K562 (cell line): Measurements from ENCODE around the gene INVS. TPM values are rescaled to one million over a fixed set of nuclear protein-coding genes. Genes with fewer than 3 reads are reported as not detected.
A peak's percentile ranks its signal among the peaks of the same experiment; 100 is the strongest.

Experiments
- ATAC-seq: fragments of 200-7000 bp; cut with Tn5 transposase; 3 replicates; pipeline ENCODE4 v1.9.1; 2020; ENCODE audit warnings: moderate library complexity
- BruUV-seq: library from RNA; stranded (reverse); fragments of 400-500 nt; replicated peaks from 2 replicates; lab custom pipeline; 2021; lab: Mats Ljungman, UMichigan
- CTCF ChIA-PET: fragments of 300-600 bp; formaldehyde crosslinking; extraction: SDS; loops from one replicate; lab custom pipeline; 2021; ENCODE audit warnings: low intra/inter-chr PET ratio; lab: Yijun Ruan, JAX
- POLR2A ChIA-PET: fragments of 300-600, 350-650 bp; sonication (Branson Sonifier 250); formaldehyde crosslinking; extraction: SDS; loops from one replicate; lab custom pipeline; 2021; ENCODE audit warnings: antibody characterized with exemption, inconsistent platforms; lab: Yijun Ruan, JAX
- DNase-seq, 4 experiments: peaks; one replicate each; pipeline versions ENCODE4 v3.0.0 to v3.0.0-alpha.2; 2011 to 2018; ENCODE audit warnings: low spot score in 3 of 4, mixed read lengths in 3 of 4; ENCODE audit errors: extremely low read depth in 1 of 4
- FAIRE-seq: peaks from 2 replicates; lab custom pipeline; 2011; peaks lifted over from hg19 to GRCh38; lab: Jason Lieb, UNC
- H2AFZ ChIP-seq: 2 replicates; pipeline ENCODE4 v1.6.0; 2011; ENCODE audit warnings: low read depth, low read length, control low read depth, inconsistent platforms
- H3K27ac ChIP-seq: fragments of 200-600 bp; 3 replicates; pipeline ENCODE4 v1.8.0; 2011; ENCODE audit warnings: low read depth, mild to moderate bottlenecking, control low read depth, inconsistent platforms, low read length, moderate library complexity, mixed read lengths; ENCODE audit errors: extremely low read depth
- H3K27me3 ChIP-seq, 2 experiments: fragments of 300-600 bp in 1 of 2; 2 replicates in 1 of 2; 3 replicates in 1 of 2; pipeline versions ENCODE4 v1.6.0 to v1.8.0; 2011; ENCODE audit warnings: inconsistent platforms in 2 of 2, low read length in 2 of 2, mild to moderate bottlenecking in 1 of 2, mixed read lengths in 1 of 2, moderate library complexity in 1 of 2; ENCODE audit not compliant: control insufficient read depth in 2 of 2, insufficient read depth in 2 of 2
- H3K36me3 ChIP-seq: fragments of 300-600 bp; 3 replicates; pipeline ENCODE4 v1.8.0; 2011; ENCODE audit warnings: mild to moderate bottlenecking, low read length, inconsistent platforms; ENCODE audit not compliant: control insufficient read depth, insufficient read depth
- H3K4me1 ChIP-seq, 2 experiments: fragments of 200-600 bp in 1 of 2; replicated peaks in 1 of 2; 2 replicates in 1 of 2; 3 replicates in 1 of 2; pipeline versions ENCODE4 v1.5.1 to v1.8.0; 2011; ENCODE audit warnings: inconsistent platforms in 2 of 2, low read length in 2 of 2, mild to moderate bottlenecking in 1 of 2, mixed read lengths in 1 of 2, moderate library complexity in 1 of 2; ENCODE audit not compliant: control insufficient read depth in 2 of 2, insufficient read depth in 2 of 2
- H3K4me2 ChIP-seq: 2 replicates; pipeline ENCODE4 v1.6.1; 2011; ENCODE audit warnings: low read length, control low read depth, inconsistent platforms, mixed read lengths; ENCODE audit not compliant: insufficient read depth
- H3K4me3 ChIP-seq: fragments of 200-600 bp; sonication (generic), shearing (Covaris generic); 2 replicates; pipeline ENCODE4 v1.5.1; 2016; ENCODE audit warnings: control low read depth, inconsistent platforms
- H3K79me2 ChIP-seq: fragments of 200-600 bp; 3 replicates; pipeline ENCODE4 v1.8.0; 2011; ENCODE audit warnings: low read length, inconsistent platforms; ENCODE audit not compliant: control insufficient read depth, insufficient read depth
- H3K9ac ChIP-seq, 2 experiments: 2 replicates each; pipeline versions ENCODE4 v1.6.0 to v1.6.1; 2011; ENCODE audit warnings: low read depth in 2 of 2, low read length in 2 of 2, control low read depth in 1 of 2, inconsistent platforms in 1 of 2, mild to moderate bottlenecking in 1 of 2, mixed read lengths in 1 of 2; ENCODE audit not compliant: insufficient read depth in 1 of 2
- H3K9me1 ChIP-seq: one replicate; pipeline ENCODE4 v1.6.0; 2011; ENCODE audit warnings: inconsistent platforms, mild to moderate bottlenecking, low read length, moderate library complexity; ENCODE audit not compliant: control insufficient read depth, insufficient read depth
- H3K9me3 ChIP-seq: replicated peaks from 2 replicates; pipeline ENCODE4 v1.5.1; 2011; ENCODE audit warnings: low read depth, low read length, inconsistent platforms; ENCODE audit not compliant: control insufficient read depth, insufficient read depth
- H4K20me1 ChIP-seq: replicated peaks from 2 replicates; pipeline ENCODE4 v1.6.1; 2011; ENCODE audit warnings: low read length, inconsistent platforms, mixed read lengths; ENCODE audit not compliant: control insufficient read depth, insufficient read depth
- FOXA1 ChIP-seq: fragments of 450-650 bp; IDR thresholded peaks from 2 replicates; pipeline ENCODE4 v1.6.1; 2016; ENCODE audit warnings: mild to moderate bottlenecking, borderline replicate concordance
- NFIX ChIP-seq: fragments of 250-450 bp; sonication (Bioruptor Pico); IDR thresholded peaks from 2 replicates; pipeline ENCODE4 v1.4.0; 2020; ENCODE audit warnings: low read depth, mild to moderate bottlenecking, moderate library complexity
- POLR2A ChIP-seq: fragments of 450-650 bp; conservative IDR thresholded peaks from 2 replicates; pipeline ENCODE4 v1.6.1; 2016
- TAF1 ChIP-seq: IDR thresholded peaks from 2 replicates; pipeline ENCODE4 v1.6.1; 2011; ENCODE audit warnings: mild to moderate bottlenecking, low read length, moderate library complexity; ENCODE audit not compliant: insufficient read depth, control insufficient read depth, severe bottlenecking; ENCODE audit errors: extremely low read depth
- ZBTB26 ChIP-seq: fragments of 450-650 bp; formaldehyde crosslinking; IDR thresholded peaks from 2 replicates; pipeline ENCODE4 v1.4.0; 2022; ENCODE audit warnings: missing genetic modification characterization
- ZFP91 ChIP-seq: sonication (generic); formaldehyde crosslinking; IDR thresholded peaks from 2 replicates; pipeline ENCODE4 v1.8.0; 2022; ENCODE audit warnings: mild to moderate bottlenecking, missing genetic modification reagents
- ZNF224 ChIP-seq: sonication (generic); formaldehyde crosslinking; IDR thresholded peaks from 2 replicates; pipeline ENCODE4 v1.8.0; 2022; ENCODE audit warnings: mild to moderate bottlenecking, missing genetic modification reagents
- ZNF324 ChIP-seq: fragments of 250-450 bp; sonication (Bioruptor Pico); IDR thresholded peaks from 2 replicates; pipeline ENCODE4 v1.4.0; 2020; ENCODE audit warnings: mild to moderate bottlenecking
- WGBS: fragments of 100-300 bp; shearing (Covaris generic); methylation state at CpG from one replicate; pipeline ENCODE4 v1.1.6; 2016; ENCODE audit warnings: low coverage, mixed read lengths; ENCODE audit not compliant: insufficient coverage; ENCODE audit errors: missing lambda C conversion rate; 5-methylcytosine and 5-hydroxymethylcytosine counted together
- in situ Hi-C: fragments of 300-500 bp; cut with MboI; formaldehyde crosslinking; loops from 4 replicates; pipeline ENCODE4 v1.15.0; 2018; ENCODE audit warnings: inconsistent platforms, mixed read lengths
- intact Hi-C: fragments of 100-400 bp; cut with micrococcal nuclease; formaldehyde crosslinking; loops from 2 replicates; pipeline ENCODE4 v1.14.2; 2022
- polyA plus RNA-seq, 8 experiments: library from polyadenylated mRNA; depleted of rRNA in 4 of 8; stranded (reverse) in 5 of 8; unstranded in 3 of 8; fragments of >200 nt; fragmentation: Nextera tagmentation in 2 of 8; fragmentation: Illumina TruSeq in 1 of 8; extraction: Ambion mirVana in 2 of 8; extraction: Trizol in 1 of 8; gene quantifications; 2 replicates each; pipeline versions ENCODE4 v1.2.1 to v1.2.3, GENCODE V29; 2011 to 2014; ENCODE audit warnings: inconsistent platforms in 1 of 8, missing spikeins in 1 of 8
- total RNA-seq, 7 experiments: library from RNA; depleted of rRNA in 6 of 7; stranded (reverse); fragments of >200 nt in 6 of 7; fragmentation: Illumina TruSeq in 2 of 7; extraction: Trizol in 2 of 7; gene quantifications; 2 replicates each; pipeline versions ENCODE4 v1.2.1 to v1.2.3, GENCODE V29; 2011 to 2021; ENCODE audit warnings: low replicate concordance in 1 of 7

Gene INVS
- total and polyA plus RNA-seq, 9 of the 15 experiments (the other 6 are each of a cell fraction or from before 2014, with no cell fraction given), result 0.77 to 18.5 (median 10.0) TPM

- Histone ChIP-seq H3K79me2 (no peaks in the 10 kb centered on the region), H3K9me3 (no peaks in the 10 kb centered on the region), H3K27me3 (no peaks in the 10 kb centered on the region), H2AFZ (no peak overlapping the region), H3K27ac (no peak overlapping the region), H4K20me1 (no peaks in the 10 kb centered on the region; the same call in 1 of the 2 replicates), H3K4me1 (no peaks in the 10 kb centered on the region)
- intact Hi-C loops, result no loop called here
- BruUV-seq, result no TSS peak
- 87% methylated on average over 9 of the region's 13 CpGs for WGBS
- no peak for DNase-seq
- POLR2A ChIA-PET, result no interaction called here
- TF ChIP-seq NFIX (CRISPR knock-in tag) (no peak), TAF1 (no peak), ZNF324 (CRISPR knock-in tag) (no peak), ZFP91 (CRISPR knock-in tag) (no peak)
- TF ChIP-seq, all 486 proteins: peak for 0
- H3K4me3 ChIP-seq, result no peak overlapping the region
- H3K9me1 ChIP-seq, result no peaks in the 10 kb centered on the region
- H3K4me2 ChIP-seq, result no peak overlapping the region
- CTCF ChIA-PET, result no interaction called here
- ATAC-seq, result no peak
- H3K9ac ChIP-seq, result peak overlapping the region in 1 of 2 experiments; percentile 8; a peak in 1 of 4 replicates
- in situ Hi-C loops, result no loop called here
- FAIRE-seq, result no peak
- peaks cover 50% of the 10 kb centered on the region for H3K36me3 ChIP-seq
Observed at GRCh38 chr9:100292414-100292813, 193.4 kb downstream of the INVS start.

- Histone ChIP-seq H2AFZ (no peak overlapping the region), H3K4me2 (no peak overlapping the region), H3K9me1 (no peaks in the 10 kb centered on the region), H3K9ac (no peak overlapping the region), H3K79me2 (no peaks in the 10 kb centered on the region), H3K9me3 (no peaks in the 10 kb centered on the region), H3K27me3 (no peaks in the 10 kb centered on the region), H3K4me3 (no peak overlapping the region), H3K27ac (no peak overlapping the region), H3K36me3 (peaks cover 67% of the 10 kb centered on the region), H4K20me1 (no peaks in the 10 kb centered on the region; the same call in 1 of the 2 replicates), H3K4me1 (no peaks in the 10 kb centered on the region)
- in situ Hi-C loops (no loop called here), intact Hi-C loops (no loop called here)
- POLR2A ChIA-PET, result no interaction called here
- DNase-seq, result no peak
- 59% methylated on average over 3 of the region's 3 CpGs for WGBS
- ATAC-seq, result no peak
- FAIRE-seq, result no peak
- no TSS peak for BruUV-seq
- CTCF ChIA-PET, result no interaction called here
- TF ChIP-seq ZNF224 (no peak), FOXA1 (no peak), POLR2A (no peak), ZBTB26 (CRISPR knock-in tag) (no peak)
Observed at GRCh38 chr9:100294341-100294740, 195.3 kb downstream of the INVS start.
